ENCODE results near the gene PSPH. TPM values are rescaled to one million over a fixed set of nuclear protein-coding genes. Genes with fewer than 3 reads are reported as not detected.

Gene PSPH
- total RNA-seq, 1 experiment from 2014 or later = 50.7 TPM

DNA sequence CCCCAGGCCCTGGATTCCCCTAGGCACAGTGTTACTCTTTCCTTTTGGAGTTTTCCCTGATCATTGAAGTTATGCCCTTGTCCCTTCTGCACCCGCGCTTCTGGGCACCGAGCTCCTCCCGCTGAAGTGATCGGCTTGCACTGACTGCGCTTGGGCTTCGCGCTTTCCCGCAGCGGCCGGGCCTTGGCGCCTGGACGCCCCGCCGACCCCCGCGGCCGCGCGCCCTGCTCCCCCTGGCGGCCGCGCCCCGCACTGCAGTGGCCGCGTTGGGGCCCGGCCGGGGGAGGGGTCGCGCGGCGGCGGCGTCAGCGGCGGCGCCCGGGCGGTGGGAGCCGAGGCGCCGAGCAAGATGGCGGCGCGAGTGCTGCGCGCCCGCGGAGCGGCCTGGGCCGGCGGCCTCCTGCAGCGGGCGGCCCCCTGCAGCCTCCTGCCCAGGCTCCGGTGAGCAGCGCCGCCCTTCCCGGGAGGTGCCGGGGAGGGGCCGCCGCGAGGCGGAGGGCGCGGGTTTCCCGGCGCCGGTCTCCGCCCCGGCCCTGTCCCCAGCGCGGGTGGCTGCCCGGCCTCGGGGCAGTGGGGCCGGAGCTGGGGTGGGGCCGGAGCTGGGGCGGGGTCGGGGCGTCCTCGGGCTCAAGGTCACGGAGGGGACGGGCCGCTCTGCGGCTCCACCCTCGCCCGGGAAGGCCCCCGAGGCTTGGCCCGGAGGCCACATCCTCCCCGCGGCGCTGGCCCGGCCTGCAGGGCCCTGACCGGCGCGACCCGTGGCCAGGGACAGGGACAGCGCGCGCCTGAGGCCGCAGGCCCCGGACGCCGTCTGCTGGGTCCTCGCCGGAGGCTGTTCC is 86.8 kb downstream of the PSPH start, which contains the start of gene NIPSNAP2:
TSS of gene NIPSNAP2 (plus strand) at position 325 of the 839 bp plus-strand sequence. CDS start at position 350, 25 bp downstream.
- peak within 1 kb of the TSS; percentile 89 for H3K9ac ChIP-seq (ENCODE audit: low read length)
- CTCF ChIA-PET = interaction anchor here (0.6 to 1.7 kb wide), 5 partner anchors 109 to 323 kb away, joined by 3 to 12 read pairs (median 3); partner anchors contain the start of gene PHKG1
- no TSS peak for BruUV-seq (replicated peaks)
- H3K27me3 ChIP-seq (ENCODE audit: insufficient read depth, low read length) = no peaks in the 10 kb centered on the region
- peak within 1 kb of the TSS; percentile 74 for H2AFZ ChIP-seq (ENCODE audit: low read depth, low read length, poor library complexity, severe bottlenecking)
- H3K9me3 ChIP-seq (ENCODE audit: control insufficient read depth in 1 of 2, insufficient read depth in 1 of 2, low read depth in 1 of 2, low read length in 2 of 2) = no peaks in the 10 kb centered on the region
- peak within 1 kb of the TSS; percentile 80 for H3K4me2 ChIP-seq (ENCODE audit: low read length)
- RAD21 ChIA-PET (ENCODE audit: low non-redundant PET in 1 of 2, low total read pairs in 2 of 2, uncharacterized antibody in 2 of 2, unreplicated experiment in 2 of 2) = no interaction called here
- H4K20me1 ChIP-seq (ENCODE audit: insufficient read depth) = no peaks in the 10 kb centered on the region
- H3K79me2 ChIP-seq (ENCODE audit: insufficient read depth, low read length) = peaks cover 38% of the 10 kb centered on the region
- DNase-seq (ENCODE audit: low read depth, low spot score) (peak; percentile 15), ATAC-seq (peak; percentile 88)
- H3K4me3 ChIP-seq (replicated peaks in 1 of 2; ENCODE audit: low read depth in 1 of 2, low read length in 2 of 2) = peak within 1 kb of the TSS; percentile 81 to 90
- H3K4me1 ChIP-seq (ENCODE audit: control insufficient read depth in 1 of 2, insufficient read depth in 2 of 2, low read length in 2 of 2) = peaks cover 9 to 18% of the 10 kb centered on the region in 2 experiments
- intact Hi-C loops (cut with micrococcal nuclease) = loop anchor here (2.0 to 10.0 kb wide), 3 partner anchors 220 to 682 kb away; no protein-coding TSS in a partner anchor
- no peaks in the 10 kb centered on the region for H3K36me3 ChIP-seq (ENCODE audit: control insufficient read depth in 1 of 2, insufficient read depth in 2 of 2, low read length in 2 of 2)
- POLR2A ChIA-PET = interaction anchor here (1.0 kb wide), 1 partner anchor 87 kb away, joined by 5 read pairs; the partner anchor contains the start of genes CCT6A and PSPH
- H3K9me2 ChIP-seq (ENCODE audit: insufficient read depth) = no peaks in the 10 kb centered on the region
- peak within 1 kb of the TSS; percentile 63 for H3K27ac ChIP-seq (ENCODE audit: low read depth, low read length)
- TF ChIP-seq, protein P1, sequence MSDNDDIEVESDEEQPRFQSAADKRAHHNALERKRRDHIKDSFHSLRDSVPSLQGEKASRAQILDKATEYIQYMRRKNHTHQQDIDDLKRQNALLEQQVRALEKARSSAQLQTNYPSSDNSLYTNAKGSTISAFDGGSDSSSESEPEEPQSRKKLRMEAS (IDR thresholded peaks at IDR 0.05) = peak; percentile 72
- TF ChIP-seq CEBPB (IDR thresholded peaks at IDR 0.05; ENCODE audit: low read depth) (no peak), EZH2phosphoT487 (IDR thresholded peaks at IDR 0.05; ENCODE audit: borderline replicate concordance) (no peak), RAD21 (IDR thresholded peaks at IDR 0.05; ENCODE audit: low read depth) (peak; percentile 33), FOSL1 (IDR thresholded peaks at IDR 0.05; ENCODE audit: low read depth) (no peak), TCF7L2 (IDR thresholded peaks at IDR 0.05; ENCODE audit: borderline replicate concordance, extremely low read depth, insufficient read depth, insufficient read length) (no peak), YY1 (IDR thresholded peaks at IDR 0.05; ENCODE audit: extremely low read depth, insufficient replicate concordance, low read depth, low read length) (peak; percentile 82), EZH2 (IDR thresholded peaks at IDR 0.05) (no peak), ZNF274 (IDR thresholded peaks at IDR 0.05; ENCODE audit: low read depth, low read length) (no peak), EGR1 (IDR thresholded peaks at IDR 0.05; ENCODE audit: low read depth) (no peak), JUND (IDR thresholded peaks at IDR 0.05) (no peak), CBX3 (IDR thresholded peaks at IDR 0.05; ENCODE audit: low read depth) (0 out of 2 replicates have a peak, but pooled peaks have one; percentile 51), SP1 (IDR thresholded peaks at IDR 0.05; ENCODE audit: low read depth) (no peak), POLR2AphosphoS5 (IDR thresholded peaks at IDR 0.05; ENCODE audit: low read depth, low read length) (peak; percentile 67), POLR2A (IDR thresholded peaks at IDR 0.05; ENCODE audit: borderline replicate concordance, extremely low read depth, insufficient read depth, insufficient read length) (no peak), ELF1 (IDR thresholded peaks at IDR 0.05; ENCODE audit: borderline replicate concordance, low read depth) (no peak), ZFX (IDR thresholded peaks at IDR 0.05) (peak; percentile 98), SRF (IDR thresholded peaks at IDR 0.05; ENCODE audit: low read depth) (no peak)
- TF ChIP-seq, protein P2, sequence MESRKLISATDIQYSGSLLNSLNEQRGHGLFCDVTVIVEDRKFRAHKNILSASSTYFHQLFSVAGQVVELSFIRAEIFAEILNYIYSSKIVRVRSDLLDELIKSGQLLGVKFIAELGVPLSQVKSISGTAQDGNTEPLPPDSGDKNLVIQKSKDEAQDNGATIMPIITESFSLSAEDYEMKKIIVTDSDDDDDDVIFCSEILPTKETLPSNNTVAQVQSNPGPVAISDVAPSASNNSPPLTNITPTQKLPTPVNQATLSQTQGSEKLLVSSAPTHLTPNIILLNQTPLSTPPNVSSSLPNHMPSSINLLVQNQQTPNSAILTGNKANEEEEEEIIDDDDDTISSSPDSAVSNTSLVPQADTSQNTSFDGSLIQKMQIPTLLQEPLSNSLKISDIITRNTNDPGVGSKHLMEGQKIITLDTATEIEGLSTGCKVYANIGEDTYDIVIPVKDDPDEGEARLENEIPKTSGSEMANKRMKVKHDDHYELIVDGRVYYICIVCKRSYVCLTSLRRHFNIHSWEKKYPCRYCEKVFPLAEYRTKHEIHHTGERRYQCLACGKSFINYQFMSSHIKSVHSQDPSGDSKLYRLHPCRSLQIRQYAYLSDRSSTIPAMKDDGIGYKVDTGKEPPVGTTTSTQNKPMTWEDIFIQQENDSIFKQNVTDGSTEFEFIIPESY (IDR thresholded peaks at IDR 0.05; ENCODE audit: extremely low read depth, insufficient replicate concordance, low read length) = no peak
- TF ChIP-seq, protein P3, sequence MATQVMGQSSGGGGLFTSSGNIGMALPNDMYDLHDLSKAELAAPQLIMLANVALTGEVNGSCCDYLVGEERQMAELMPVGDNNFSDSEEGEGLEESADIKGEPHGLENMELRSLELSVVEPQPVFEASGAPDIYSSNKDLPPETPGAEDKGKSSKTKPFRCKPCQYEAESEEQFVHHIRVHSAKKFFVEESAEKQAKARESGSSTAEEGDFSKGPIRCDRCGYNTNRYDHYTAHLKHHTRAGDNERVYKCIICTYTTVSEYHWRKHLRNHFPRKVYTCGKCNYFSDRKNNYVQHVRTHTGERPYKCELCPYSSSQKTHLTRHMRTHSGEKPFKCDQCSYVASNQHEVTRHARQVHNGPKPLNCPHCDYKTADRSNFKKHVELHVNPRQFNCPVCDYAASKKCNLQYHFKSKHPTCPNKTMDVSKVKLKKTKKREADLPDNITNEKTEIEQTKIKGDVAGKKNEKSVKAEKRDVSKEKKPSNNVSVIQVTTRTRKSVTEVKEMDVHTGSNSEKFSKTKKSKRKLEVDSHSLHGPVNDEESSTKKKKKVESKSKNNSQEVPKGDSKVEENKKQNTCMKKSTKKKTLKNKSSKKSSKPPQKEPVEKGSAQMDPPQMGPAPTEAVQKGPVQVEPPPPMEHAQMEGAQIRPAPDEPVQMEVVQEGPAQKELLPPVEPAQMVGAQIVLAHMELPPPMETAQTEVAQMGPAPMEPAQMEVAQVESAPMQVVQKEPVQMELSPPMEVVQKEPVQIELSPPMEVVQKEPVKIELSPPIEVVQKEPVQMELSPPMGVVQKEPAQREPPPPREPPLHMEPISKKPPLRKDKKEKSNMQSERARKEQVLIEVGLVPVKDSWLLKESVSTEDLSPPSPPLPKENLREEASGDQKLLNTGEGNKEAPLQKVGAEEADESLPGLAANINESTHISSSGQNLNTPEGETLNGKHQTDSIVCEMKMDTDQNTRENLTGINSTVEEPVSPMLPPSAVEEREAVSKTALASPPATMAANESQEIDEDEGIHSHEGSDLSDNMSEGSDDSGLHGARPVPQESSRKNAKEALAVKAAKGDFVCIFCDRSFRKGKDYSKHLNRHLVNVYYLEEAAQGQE (IDR thresholded peaks at IDR 0.05; ENCODE audit: low read depth) = no peak
- TF ChIP-seq, protein P4, sequence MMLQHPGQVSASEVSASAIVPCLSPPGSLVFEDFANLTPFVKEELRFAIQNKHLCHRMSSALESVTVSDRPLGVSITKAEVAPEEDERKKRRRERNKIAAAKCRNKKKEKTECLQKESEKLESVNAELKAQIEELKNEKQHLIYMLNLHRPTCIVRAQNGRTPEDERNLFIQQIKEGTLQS (IDR thresholded peaks at IDR 0.05) = no peak
